Vagina (tissue), 2 donors: Measurements from ENCODE around the gene DSG3. TPM values are rescaled to one million over a fixed set of nuclear protein-coding genes. Genes with fewer than 3 reads are reported as not detected.
A peak's percentile ranks its signal among the peaks of the same experiment; 100 is the strongest.

Experiments
- DNase-seq, 2 donors: peaks; one replicate each; pipeline ENCODE4 v3.0.0-alpha.2; 2017; ENCODE audit errors: extremely low spot score in 2 of 2
- H3K27ac ChIP-seq: fragments of 200-600 bp; sonication (generic); one replicate; pipeline ENCODE4 v1.5.1; 2019
- H3K27me3 ChIP-seq: fragments of 200-600 bp; sonication (generic); one replicate; pipeline ENCODE4 v1.5.1; 2019
- H3K36me3 ChIP-seq, 2 donors: fragments of 200-600 bp; sonication (generic); one replicate each; pipeline ENCODE4 v1.5.1; 2017 to 2019
- H3K4me1 ChIP-seq: fragments of 200-600 bp; sonication (generic); one replicate; pipeline ENCODE4 v1.5.1; 2019
- H3K4me3 ChIP-seq, 2 donors: fragments of 200-600 bp; sonication (generic); 1 replicate in 1 of 2; 2 replicates in 1 of 2; pipeline ENCODE4 v1.5.1; 2016 to 2019
- H3K9me3 ChIP-seq: fragments of 200-600 bp; sonication (generic); one replicate; pipeline ENCODE4 v1.5.1; 2019
- POLR2A ChIP-seq, 2 donors: fragments of 450-650 bp; IDR thresholded peaks; one replicate each; pipeline ENCODE4 v1.6.1; 2017; ENCODE audit warnings: antibody characterized with exemption in 2 of 2, mild to moderate bottlenecking in 2 of 2, moderate library complexity in 2 of 2
- POLR2AphosphoS5 ChIP-seq, 2 donors: sonication (generic); formaldehyde crosslinking; IDR thresholded peaks; one replicate each; pipeline ENCODE4 v1.9.0; 2017; ENCODE audit warnings: antibody characterized with exemption in 2 of 2, mild to moderate bottlenecking in 2 of 2, low read depth in 1 of 2; ENCODE audit not compliant: insufficient read depth in 1 of 2
- intact Hi-C: fragments of 100-400 bp; cut with DNase I; formaldehyde crosslinking; loops from one replicate; pipeline ENCODE4 v1.15.1; 2023
- total RNA-seq: library from RNA; depleted of rRNA; stranded (reverse); fragments of >200 nt; gene quantifications from one replicate; pipeline ENCODE4 v1.2.3, GENCODE V29; 2016
- TF ChIP-seq, protein P1 (sequence below), 3 experiments: fragments of 450-650 bp in 2 of 3; fragments of 200-600 bp in 1 of 3; sonication (generic) in 1 of 3; IDR thresholded peaks; one replicate each; pipeline ENCODE4 v1.5.1; 2017 to 2019; ENCODE audit warnings: antibody characterized with exemption in 3 of 3, mild to moderate bottlenecking in 2 of 3, moderate library complexity in 2 of 3

DSG3 gene
- total RNA-seq, 1 donor from 2014 or later, result 192 TPM

DNA sequence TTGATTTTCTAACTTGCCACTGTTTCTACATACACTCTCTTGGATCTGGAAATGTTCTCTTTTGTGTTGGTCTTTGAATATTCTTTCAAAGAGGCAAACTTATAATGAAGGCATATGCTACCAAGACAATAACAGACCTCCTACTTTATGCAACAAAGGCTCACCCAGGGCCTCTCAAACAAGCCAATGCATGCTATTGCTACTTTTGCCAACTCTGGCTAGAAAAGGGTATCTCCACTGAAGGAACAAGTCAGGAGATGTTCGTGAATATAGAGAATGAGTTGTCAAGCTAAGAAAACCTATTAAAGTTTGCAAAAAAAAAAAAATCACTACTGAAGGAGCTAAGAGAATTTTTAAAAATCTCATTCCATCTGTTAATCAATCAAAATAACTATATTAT, 34.5 kb downstream of the DSG3 start:
- intact Hi-C loops, result no loop called here
- TF ChIP-seq POLR2A (IDR thresholded peaks at IDR 0.05), result no peak
- TF ChIP-seq POLR2AphosphoS5 (IDR thresholded peaks at IDR 0.05; ENCODE audit: insufficient read depth in 1 of 2, low read depth in 1 of 2), result peak in 1 of 2 donors; percentile 29
- no peak overlapping the region for H3K27ac ChIP-seq

DNA sequence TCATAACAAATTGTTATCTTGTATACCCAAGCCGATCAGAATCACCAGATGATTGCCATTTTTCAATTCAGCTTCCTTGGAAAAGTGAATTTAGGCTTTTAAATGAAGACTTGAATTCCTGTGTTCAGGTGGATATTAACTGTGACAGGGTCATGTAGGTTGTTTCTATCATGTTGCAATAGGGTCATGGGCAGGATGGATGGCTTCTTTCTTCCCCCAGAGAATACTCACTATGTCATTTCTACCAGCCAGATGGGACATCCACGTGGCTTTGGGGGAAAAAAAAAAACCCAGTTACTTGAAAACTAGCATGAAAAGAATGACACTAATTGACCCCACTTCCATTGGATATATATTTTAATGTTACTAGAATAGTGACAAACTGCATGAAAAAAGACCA, 35.9 kb downstream of the DSG3 start:
- H3K4me1 ChIP-seq, result no peaks in the 10 kb centered on the region
- H3K27ac ChIP-seq, result no peak overlapping the region
- no peaks in the 10 kb centered on the region for H3K36me3 ChIP-seq
- intact Hi-C loops, result no loop called here
- H3K4me3 ChIP-seq, result no peak overlapping the region
- no peak for DNase-seq
- no peaks in the 10 kb centered on the region for H3K9me3 ChIP-seq
- no peaks in the 10 kb centered on the region for H3K27me3 ChIP-seq
- no peak for TF ChIP-seq POLR2A (IDR thresholded peaks at IDR 0.05)
- TF ChIP-seq, protein P1, sequence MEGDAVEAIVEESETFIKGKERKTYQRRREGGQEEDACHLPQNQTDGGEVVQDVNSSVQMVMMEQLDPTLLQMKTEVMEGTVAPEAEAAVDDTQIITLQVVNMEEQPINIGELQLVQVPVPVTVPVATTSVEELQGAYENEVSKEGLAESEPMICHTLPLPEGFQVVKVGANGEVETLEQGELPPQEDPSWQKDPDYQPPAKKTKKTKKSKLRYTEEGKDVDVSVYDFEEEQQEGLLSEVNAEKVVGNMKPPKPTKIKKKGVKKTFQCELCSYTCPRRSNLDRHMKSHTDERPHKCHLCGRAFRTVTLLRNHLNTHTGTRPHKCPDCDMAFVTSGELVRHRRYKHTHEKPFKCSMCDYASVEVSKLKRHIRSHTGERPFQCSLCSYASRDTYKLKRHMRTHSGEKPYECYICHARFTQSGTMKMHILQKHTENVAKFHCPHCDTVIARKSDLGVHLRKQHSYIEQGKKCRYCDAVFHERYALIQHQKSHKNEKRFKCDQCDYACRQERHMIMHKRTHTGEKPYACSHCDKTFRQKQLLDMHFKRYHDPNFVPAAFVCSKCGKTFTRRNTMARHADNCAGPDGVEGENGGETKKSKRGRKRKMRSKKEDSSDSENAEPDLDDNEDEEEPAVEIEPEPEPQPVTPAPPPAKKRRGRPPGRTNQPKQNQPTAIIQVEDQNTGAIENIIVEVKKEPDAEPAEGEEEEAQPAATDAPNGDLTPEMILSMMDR (IDR thresholded peaks at IDR 0.05), result no peak
- TF ChIP-seq POLR2AphosphoS5 (IDR thresholded peaks at IDR 0.05; ENCODE audit: insufficient read depth in 1 of 2, low read depth in 1 of 2), result no peak

More for the DNA sequence above, 34.5 kb downstream of the DSG3 start:
- Histone ChIP-seq H3K4me1 (no peaks in the 10 kb centered on the region), H3K4me3 (no peak overlapping the region), H3K9me3 (no peaks in the 10 kb centered on the region), H3K36me3 (peaks cover 0 to 6% of the 10 kb centered on the region in 2 donors), H3K27me3 (no peaks in the 10 kb centered on the region)
- no peak for DNase-seq

DNA sequence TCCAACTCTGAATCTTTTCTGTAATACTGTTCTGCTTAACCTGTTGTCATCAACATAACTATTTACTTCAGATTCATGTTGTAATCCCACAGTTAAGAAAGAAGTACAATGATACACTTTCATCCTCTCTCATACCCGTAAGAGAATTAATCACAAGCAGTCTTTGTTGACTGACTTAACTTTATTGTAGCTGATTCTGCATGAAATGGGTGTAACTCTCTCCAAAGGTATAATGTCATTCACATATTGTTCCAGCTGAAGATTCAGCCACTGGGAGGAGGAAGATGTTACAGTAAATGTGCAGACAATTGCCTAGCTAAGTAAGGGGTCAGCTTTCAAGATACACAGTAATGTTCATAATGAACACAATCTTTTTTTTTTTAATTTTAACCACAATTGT, 36.9 kb downstream of the DSG3 start:
- no peak for DNase-seq
- no peak overlapping the region for H3K27ac ChIP-seq
- H3K9me3 ChIP-seq, result no peaks in the 10 kb centered on the region
- no peak overlapping the region for H3K4me3 ChIP-seq
- no peaks in the 10 kb centered on the region for H3K27me3 ChIP-seq
- TF ChIP-seq, protein P1 (IDR thresholded peaks at IDR 0.05), result no peak
- TF ChIP-seq POLR2A (IDR thresholded peaks at IDR 0.05) (no peak), POLR2AphosphoS5 (IDR thresholded peaks at IDR 0.05; ENCODE audit: insufficient read depth in 1 of 2, low read depth in 1 of 2) (no peak)
- no peaks in the 10 kb centered on the region for H3K36me3 ChIP-seq
- no peaks in the 10 kb centered on the region for H3K4me1 ChIP-seq
- intact Hi-C loops, result no loop called here

DNA sequence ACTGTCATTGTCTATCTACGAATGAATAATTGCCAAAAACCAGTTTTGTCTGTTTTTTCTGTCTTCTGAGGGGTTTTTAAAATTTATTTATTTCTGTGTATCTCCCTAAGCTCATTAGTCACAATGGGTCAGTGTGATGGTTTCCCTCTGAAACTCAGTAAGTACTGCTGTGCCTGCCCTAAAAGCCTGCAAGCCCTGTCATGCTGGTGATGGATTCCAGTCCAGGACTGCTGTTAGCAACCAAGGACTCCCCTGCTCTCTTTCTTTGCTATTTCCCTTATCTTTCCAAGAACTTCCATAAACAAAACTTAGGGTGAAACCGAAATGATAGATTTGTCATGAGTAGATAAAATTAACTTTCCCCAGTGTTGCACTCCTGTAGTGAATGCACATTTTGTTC, 38.6 kb downstream of the DSG3 start:
- Histone ChIP-seq H3K9me3 (no peaks in the 10 kb centered on the region), H3K27ac (no peak overlapping the region), H3K4me1 (peaks cover 5% of the 10 kb centered on the region), H3K4me3 (no peak overlapping the region), H3K36me3 (no peaks in the 10 kb centered on the region), H3K27me3 (no peaks in the 10 kb centered on the region)
- TF ChIP-seq, protein P1 (IDR thresholded peaks at IDR 0.05), result no peak
- no peak for TF ChIP-seq POLR2A (IDR thresholded peaks at IDR 0.05)
- no peak for TF ChIP-seq POLR2AphosphoS5 (IDR thresholded peaks at IDR 0.05; ENCODE audit: insufficient read depth in 1 of 2, low read depth in 1 of 2)
- no peak for DNase-seq
- intact Hi-C loops, result no loop called here

DNA sequence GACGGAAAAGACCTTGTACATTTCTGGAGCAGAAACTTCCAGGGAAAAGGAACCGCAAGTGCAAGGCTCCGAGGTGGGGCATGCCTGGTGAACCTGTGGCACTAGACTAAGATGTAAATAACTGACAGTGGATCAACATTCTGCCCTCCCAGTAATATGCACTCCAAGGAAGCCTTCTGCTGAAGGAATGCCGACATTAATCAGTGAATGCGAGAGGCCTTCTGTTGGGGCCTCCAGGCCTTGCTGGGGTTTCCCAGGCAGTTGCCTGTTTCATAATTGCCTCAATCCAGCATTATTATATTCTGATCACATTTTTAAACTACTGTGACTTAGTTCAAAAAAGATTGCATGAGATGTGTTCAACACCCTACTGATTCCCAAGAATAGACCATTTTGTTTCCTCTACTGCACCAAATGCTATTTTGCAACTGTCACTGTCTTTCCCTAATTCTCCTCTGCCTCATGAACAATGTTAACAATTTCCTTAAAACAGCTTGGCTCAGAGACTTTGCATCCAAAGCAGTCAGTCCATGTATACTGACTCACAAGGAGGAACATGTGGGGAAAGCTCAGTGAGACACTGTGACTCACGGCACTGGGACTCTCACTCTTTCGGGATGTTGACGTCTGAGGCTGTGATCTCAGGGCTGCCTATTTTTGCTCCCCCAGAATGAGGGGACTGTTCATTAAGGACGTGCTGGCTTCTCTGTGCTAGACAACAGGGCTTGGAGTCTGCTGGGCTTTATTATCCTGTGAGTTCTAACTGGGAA, 39.9 kb downstream of the DSG3 start:
- peak in 1 of 2 donors; percentile 68 for TF ChIP-seq POLR2AphosphoS5 (IDR thresholded peaks at IDR 0.05; ENCODE audit: insufficient read depth in 1 of 2, low read depth in 1 of 2)
- TF ChIP-seq, protein P1 (IDR thresholded peaks at IDR 0.05), result no peak
- Histone ChIP-seq H3K36me3 (no peaks in the 10 kb centered on the region), H3K4me3 (no peak overlapping the region), H3K27ac (peak overlapping the region; percentile 36), H3K4me1 (peaks cover 5% of the 10 kb centered on the region), H3K27me3 (no peaks in the 10 kb centered on the region), H3K9me3 (no peaks in the 10 kb centered on the region)
- DNase-seq, result no peak
- intact Hi-C loops, result no loop called here
